Measurements from ENCODE around the gene HOXA3. TPM values are rescaled to one million over a fixed set of nuclear protein-coding genes. Genes with fewer than 3 reads are reported as not detected.
A peak's percentile ranks its signal among the peaks of the same experiment; 100 is the strongest.

Gene HOXA3
- total RNA-seq, 1 donor from 2014 or later: not detected

- no peaks in the 10 kb centered on the region for H3K9me3 Mint-ChIP-seq
- H3K27ac Mint-ChIP-seq: peak overlapping the region; percentile 24
- POLR2A ChIA-PET: interaction anchor here (1.5 kb wide), 1 partner anchor 20 kb away, joined by 3 read pairs; no protein-coding TSS in a partner anchor
- H3K4me3 Mint-ChIP-seq: no peak overlapping the region
- CTCF ChIA-PET: interaction anchor here (1.3 to 2.0 kb wide), 2 partner anchors 12 to 801 kb away, joined by 4 to 6 read pairs; no protein-coding TSS in a partner anchor
- ATAC-seq (ENCODE audit: low read depth): no peak
- peaks cover 53% of the 10 kb centered on the region for H3K27me3 Mint-ChIP-seq
- peaks cover 20% of the 10 kb centered on the region for H3K4me1 Mint-ChIP-seq
- DNase-seq: no peak
- intact Hi-C loops (cut with micrococcal nuclease): no loop called here
- no peaks in the 10 kb centered on the region for H3K36me3 Mint-ChIP-seq (ENCODE audit: low read depth)
- TF ChIP-seq, protein P1, sequence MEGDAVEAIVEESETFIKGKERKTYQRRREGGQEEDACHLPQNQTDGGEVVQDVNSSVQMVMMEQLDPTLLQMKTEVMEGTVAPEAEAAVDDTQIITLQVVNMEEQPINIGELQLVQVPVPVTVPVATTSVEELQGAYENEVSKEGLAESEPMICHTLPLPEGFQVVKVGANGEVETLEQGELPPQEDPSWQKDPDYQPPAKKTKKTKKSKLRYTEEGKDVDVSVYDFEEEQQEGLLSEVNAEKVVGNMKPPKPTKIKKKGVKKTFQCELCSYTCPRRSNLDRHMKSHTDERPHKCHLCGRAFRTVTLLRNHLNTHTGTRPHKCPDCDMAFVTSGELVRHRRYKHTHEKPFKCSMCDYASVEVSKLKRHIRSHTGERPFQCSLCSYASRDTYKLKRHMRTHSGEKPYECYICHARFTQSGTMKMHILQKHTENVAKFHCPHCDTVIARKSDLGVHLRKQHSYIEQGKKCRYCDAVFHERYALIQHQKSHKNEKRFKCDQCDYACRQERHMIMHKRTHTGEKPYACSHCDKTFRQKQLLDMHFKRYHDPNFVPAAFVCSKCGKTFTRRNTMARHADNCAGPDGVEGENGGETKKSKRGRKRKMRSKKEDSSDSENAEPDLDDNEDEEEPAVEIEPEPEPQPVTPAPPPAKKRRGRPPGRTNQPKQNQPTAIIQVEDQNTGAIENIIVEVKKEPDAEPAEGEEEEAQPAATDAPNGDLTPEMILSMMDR (IDR thresholded peaks at IDR 0.05): no peak
Measured at GRCh38 chr7:27170426-27171324, 18.3 kb upstream of the HOXA3 start.

DNA sequence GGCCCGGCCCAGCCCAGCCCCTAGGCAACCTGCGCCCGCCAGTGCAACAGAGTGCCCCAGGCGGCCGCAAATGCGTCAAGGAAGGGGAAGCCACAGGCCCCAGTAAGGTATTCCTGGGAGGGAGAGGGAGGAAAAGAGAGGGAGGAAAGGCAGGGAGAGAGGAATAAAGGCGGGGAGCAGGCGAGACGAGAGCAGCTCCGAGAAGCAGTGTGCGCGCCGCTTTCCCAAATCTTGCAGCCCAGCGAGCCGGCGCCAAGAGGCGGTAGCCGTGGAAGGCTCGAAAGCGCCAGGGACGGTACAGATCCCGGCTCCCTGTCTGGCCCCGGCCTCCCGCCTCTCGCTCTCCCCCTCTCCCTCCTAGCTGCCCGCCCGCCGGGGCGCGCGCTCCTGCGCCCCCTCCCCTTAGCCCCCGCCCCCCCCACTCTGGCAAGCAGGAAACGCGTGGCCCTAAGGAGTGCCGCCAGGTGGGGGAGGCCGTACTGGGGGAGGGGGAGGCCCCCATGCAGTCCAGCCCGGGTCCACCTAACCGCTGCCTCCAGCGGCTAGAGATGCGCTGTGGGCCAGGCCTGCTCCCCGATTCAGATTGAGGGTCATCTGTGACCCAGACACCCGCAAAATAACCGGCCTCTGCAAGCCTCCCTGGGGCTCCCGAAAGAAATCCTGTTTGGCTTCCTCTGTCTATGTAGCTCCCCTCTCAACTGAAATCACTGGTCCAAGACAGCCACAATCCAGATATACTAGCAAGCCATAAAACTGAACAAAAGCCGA, 17.5 kb upstream of the HOXA3 start:
- Mint-ChIP-seq H3K4me3 (no peak overlapping the region), H3K36me3 (ENCODE audit: low read depth) (no peaks in the 10 kb centered on the region), H3K27me3 (peaks cover 48% of the 10 kb centered on the region), H3K9me3 (no peaks in the 10 kb centered on the region), H3K4me1 (peaks cover 20% of the 10 kb centered on the region), H3K27ac (peak overlapping the region; percentile 46)
- ChIA-PET POLR2A (no interaction called here), CTCF (interaction anchor here (1.3 kb wide), 1 partner anchor 11 kb away, joined by 4 read pairs; no protein-coding TSS in a partner anchor)
- peak; percentile 20 for DNase-seq
- intact Hi-C loops (cut with micrococcal nuclease): no loop called here
- ATAC-seq (ENCODE audit: low read depth): no peak
- TF ChIP-seq, protein P1 (IDR thresholded peaks at IDR 0.05): no peak

- peaks cover 20% of the 10 kb centered on the region for H3K4me1 Mint-ChIP-seq
- intact Hi-C loops (cut with micrococcal nuclease): no loop called here
- peak overlapping the region; percentile 61 for H3K27ac Mint-ChIP-seq
- ATAC-seq (ENCODE audit: low read depth): no peak
- POLR2A ChIA-PET: no interaction called here
- no peaks in the 10 kb centered on the region for H3K36me3 Mint-ChIP-seq (ENCODE audit: low read depth)
- CTCF ChIA-PET: interaction anchor here (1.5 to 2.2 kb wide), 2 partner anchors 18 to 43 kb away, joined by 4 to 8 read pairs; no protein-coding TSS in a partner anchor
- peaks cover 58% of the 10 kb centered on the region for H3K27me3 Mint-ChIP-seq
- TF ChIP-seq, protein P1 (IDR thresholded peaks at IDR 0.05): no peak
- DNase-seq: no peak
- H3K9me3 Mint-ChIP-seq: no peaks in the 10 kb centered on the region
- H3K4me3 Mint-ChIP-seq: no peak overlapping the region
Measured at GRCh38 chr7:27168265-27168947, 16.0 kb upstream of the HOXA3 start.

DNA sequence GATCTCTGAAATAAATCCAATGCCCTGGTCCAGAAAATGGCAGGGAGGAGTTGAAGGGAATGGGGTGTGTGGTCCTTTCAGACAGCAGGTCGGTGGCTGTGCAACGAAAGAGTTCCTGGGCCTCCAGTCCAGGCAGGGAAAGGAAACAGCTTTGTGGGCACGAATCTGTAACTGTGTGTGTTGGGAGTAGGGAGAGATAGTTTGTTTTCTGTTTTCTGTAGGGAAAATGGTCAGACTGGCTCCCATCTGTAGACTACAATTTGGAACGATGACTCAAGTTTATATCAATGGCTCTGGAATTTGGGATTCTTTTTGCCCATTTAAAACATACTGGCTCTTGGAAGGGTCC, 15.5 kb upstream of the HOXA3 start:
- peaks cover 18% of the 10 kb centered on the region for H3K4me1 Mint-ChIP-seq
- intact Hi-C loops (cut with micrococcal nuclease): no loop called here
- H3K9me3 Mint-ChIP-seq: no peaks in the 10 kb centered on the region
- no peak for ATAC-seq (ENCODE audit: low read depth)
- peak overlapping the region; percentile 24 for H3K27ac Mint-ChIP-seq
- H3K4me3 Mint-ChIP-seq: no peak overlapping the region
- peaks cover 62% of the 10 kb centered on the region for H3K27me3 Mint-ChIP-seq
- H3K36me3 Mint-ChIP-seq (ENCODE audit: low read depth): no peaks in the 10 kb centered on the region
- ChIA-PET POLR2A (no interaction called here), CTCF (interaction anchor here (0.9 to 2.2 kb wide), 3 partner anchors 17 to 43 kb away, joined by 3 to 8 read pairs (median 4); no protein-coding TSS in a partner anchor)
- TF ChIP-seq, protein P1 (IDR thresholded peaks at IDR 0.05): no peak
- DNase-seq: no peak
